Frontal cortex (tissue), 4 donors: Measurements from ENCODE around the gene MYBPC3. TPM values are rescaled to one million over a fixed set of nuclear protein-coding genes. Genes with fewer than 3 reads are reported as not detected.

Experiments used
- DNase-seq, 2 donors: peaks; one replicate each; pipeline ENCODE4 v3.0.0; 2012; ENCODE audit warnings: low spot score in 2 of 2
- FAIRE-seq: peaks from 2 replicates; lab custom pipeline; 2012; peaks lifted over from hg19 to GRCh38; lab: Jason Lieb, UNC
- total RNA-seq: library from RNA; depleted of rRNA; stranded (reverse); fragments of >200 nt; gene quantifications from one replicate; pipeline ENCODE4 v1.2.3, GENCODE V29; 2014
- donor health status: control.
- donor health status: control.
- donor health status: control.

MYBPC3 gene
- total RNA-seq, 1 donor from 2014 or later, result not detected

DNA sequence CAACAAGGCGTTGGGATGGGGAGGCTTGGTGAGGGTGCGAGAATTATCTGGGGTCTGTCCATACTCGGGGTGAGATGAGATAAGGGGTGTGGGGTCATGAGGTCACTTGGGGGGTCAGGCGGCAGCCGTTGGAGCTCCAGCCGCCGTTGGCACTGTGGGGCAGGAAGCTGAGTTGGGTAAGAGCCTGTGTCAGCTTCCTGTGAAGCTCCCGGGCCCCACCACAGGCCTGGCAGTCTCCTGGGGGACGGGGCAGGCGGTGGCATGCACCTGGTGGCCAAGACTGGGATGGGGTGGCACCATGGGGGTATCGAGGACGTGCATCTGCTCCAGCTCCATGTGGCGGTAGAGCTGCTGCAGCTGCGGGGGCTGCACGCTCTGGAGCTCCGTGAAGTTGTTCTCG lies 7.1 kb upstream of the MYBPC3 start:
- DNase-seq (no peak), FAIRE-seq (no peak)

DNA sequence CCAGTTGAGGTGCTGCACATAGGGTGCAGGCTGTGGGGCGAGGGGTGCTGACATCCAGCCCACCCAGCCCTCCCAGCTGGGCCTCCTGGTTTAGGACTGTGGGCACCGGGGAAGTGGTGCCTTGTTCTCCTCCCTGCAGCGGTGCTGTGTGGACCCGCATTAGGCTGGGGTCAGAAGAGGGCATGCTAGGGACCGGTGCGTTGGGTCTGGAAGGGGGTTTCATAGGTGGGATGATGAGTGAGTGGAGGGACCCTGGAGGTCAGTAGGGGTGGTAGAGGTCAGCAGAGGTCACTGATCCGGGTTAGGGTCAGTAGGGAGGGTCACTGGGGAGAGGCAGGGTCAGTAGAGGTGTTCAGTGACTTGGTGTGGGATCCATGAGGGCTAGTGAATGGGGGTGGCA lies 6.7 kb upstream of the MYBPC3 start:
- FAIRE-seq (no peak), DNase-seq (no peak)

DNA sequence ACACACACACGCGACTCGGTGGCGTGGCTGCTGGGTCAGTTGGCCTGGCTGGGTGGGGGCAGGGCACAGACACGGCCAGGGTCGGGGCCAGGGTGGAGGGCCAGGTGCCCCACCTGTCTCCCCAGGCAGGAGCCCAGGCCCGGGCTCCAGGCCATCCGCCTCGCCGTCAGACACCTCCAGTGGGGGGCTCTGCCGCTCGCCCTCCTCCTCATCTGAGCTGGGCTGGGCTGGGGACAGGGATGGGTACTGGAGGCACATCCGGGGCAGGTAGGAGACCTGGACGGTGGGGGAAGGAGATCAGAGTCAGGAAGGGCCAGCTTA lies 6.2 kb upstream of the MYBPC3 start:
- no peak for FAIRE-seq
- no peak for DNase-seq

DNA sequence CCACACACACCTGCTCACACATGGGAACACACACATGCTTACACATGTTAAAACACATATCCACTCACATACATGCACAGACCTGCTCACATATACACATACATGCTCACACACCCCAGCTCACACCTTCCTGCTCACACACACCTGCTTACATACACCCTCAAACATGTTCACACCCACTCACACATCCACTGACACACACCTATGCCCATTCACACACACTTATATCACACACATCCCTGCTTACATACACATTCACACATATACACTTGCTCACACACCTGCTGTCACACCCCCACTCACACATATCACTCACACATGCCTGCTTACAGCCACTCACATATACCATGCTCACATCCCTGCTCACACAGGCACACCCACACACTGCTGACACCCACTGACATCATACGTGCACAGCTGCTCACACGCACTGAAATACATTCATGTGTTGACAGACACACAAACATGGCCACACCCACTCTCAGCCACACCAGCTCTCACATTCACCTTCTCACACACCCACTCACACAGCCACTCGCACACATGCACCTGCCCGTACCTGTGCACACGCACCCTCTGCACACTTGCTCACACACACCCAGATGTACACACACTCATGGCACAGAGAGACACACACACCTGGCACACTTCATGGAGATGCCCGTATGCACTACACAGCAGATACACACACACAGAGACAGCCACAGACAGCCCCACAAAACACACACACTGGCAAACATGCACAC lies 5.7 kb upstream of the MYBPC3 start:
- DNase-seq, result no peak
- FAIRE-seq, result no peak

DNA sequence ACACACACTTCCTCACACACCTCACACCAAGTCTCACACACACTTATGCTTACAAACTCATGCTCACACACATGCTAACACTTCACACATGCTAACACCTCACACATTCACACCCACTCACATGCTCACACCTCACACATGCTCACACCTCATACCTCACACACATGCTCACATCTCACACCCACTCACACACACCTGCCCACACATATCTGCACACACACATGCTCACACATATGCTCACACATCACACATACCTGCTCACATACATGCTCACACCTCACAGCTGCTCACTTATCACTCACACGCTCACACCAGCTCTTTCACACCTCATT lies 4.5 kb upstream of the MYBPC3 start:
- no peak for DNase-seq
- FAIRE-seq, result no peak

DNA sequence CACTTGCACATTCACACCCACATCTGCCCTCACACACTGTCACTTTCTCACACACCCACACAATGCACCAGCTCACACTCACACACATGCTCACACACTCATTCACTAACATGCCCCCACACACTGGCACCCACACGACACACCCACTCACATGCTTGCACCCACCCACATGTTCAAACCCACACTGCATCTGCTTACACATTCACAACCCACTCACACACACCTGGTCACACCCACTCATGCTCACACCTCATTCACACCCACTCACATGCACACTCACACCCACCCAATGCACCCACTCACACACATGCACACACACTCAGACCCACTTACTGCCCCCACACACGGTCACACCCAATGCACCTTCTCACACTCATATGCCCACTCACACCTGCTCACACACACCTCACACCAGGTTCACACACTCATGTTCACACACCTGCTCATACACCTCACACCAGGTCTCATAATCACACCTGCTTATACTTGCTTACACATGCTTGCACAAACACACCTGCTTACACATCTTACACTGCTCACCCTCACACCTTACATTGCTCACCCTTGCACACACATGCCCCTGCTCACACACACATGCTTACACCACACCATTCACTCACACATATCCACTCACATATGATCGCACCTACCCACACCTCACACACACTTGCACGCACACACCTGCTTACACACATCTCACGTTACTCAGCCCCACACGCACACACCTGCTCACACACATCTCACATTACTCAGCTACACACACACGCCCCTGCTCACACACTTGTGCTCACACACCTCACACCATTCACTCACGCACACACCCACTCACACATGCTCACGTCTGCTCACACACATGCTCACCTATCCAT lies 3.9 kb upstream of the MYBPC3 start:
- DNase-seq, result no peak
- no peak for FAIRE-seq

DNA sequence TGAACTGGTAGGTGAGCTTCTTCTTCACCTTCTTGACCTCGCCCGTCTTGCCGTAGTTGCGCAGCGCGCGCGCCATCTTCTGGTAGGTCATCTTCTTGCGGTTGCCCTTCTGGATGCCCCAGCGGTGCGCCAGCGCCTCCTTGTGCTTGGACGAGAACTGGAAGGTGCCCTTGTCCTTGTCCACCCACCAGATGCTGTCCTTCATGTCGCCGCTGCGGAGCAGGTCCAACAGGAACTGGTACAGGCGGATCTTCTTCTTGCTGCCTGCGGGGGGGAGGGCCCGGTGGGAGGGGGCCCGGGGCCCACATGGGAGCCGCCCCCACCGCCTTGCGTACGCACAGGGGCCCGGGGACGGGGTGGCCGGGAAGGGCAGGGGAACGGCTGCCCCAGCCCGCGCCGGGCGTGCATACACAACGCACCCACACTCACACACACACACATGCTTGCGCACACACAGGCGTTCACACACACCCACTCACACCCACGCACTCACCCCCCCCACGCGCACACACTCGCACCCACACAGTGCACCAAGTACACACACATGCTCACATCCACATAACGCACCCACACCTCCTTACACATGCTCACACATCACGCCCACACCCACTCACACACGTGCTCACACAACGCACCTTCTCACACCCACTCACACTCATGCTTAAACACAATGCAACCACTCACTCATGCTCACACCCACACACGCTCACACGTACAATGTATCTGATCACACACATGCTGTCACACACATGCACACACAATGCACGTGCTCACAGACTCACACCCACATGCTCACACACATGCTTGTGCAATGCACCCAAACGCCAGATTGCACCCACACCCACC lies 3.0 kb upstream of the MYBPC3 start:
- DNase-seq (peak; percentile 86 to 89), FAIRE-seq (no peak)

DNA sequence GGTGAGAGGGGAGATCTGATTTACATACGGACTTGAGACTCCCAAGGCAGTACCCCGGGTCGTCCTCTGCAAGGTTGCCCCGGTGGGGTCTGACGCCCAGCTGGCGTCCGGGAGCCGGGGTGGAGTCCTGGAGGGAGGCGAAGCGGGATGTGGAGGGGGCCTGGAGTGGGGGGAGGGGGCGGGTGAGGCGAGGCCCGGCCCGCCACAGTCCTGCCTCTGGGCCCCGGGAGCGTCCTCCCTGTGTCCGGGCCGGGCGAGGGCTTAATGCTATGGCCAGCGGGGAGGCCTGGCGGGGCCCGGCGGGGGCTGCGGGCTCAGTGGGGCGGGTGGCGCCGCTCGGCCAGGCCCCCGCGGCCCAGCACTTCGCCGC lies 2.4 kb upstream of the MYBPC3 start:
- DNase-seq (peak in 1 of 2 donors; percentile 53), FAIRE-seq (no peak)

DNA sequence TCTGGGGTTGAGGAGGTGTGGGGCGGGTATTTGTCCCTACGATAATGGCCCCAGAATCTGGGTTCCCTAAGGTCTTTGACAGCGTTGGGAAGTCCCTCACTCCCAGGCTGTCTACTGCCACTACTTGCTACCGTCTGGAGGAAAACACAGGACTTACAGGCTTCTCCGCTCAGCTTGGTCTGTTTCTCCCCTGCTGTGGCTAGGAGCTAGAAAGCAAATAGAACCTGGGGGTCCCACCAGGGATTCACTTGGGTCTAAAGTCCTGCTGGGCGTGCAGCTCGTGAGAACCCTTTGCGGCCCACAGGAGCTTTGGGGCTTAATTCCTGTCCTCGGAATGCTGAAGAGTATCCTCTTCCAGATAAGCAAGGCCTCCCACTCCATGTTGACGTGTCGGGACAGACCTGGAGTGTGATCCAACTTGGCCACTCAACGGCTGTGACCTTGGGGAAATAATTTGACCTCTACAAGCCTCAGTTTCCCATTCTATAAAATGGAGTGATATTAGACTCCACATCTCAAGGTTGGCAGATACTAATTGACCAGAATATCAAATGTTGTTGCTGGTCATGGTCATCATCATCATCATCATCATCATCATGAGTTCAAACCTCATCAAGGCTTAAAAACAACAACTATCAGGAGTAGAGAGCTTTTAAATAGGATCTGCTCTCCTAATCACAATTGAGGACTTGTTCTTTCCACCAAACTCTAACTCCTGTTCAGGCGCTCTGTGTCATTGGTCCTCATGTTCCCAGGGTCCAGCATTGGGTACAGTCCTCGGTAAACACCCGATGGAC lies 1.7 kb upstream of the MYBPC3 start:
- FAIRE-seq (no peak), DNase-seq (no peak)

DNA sequence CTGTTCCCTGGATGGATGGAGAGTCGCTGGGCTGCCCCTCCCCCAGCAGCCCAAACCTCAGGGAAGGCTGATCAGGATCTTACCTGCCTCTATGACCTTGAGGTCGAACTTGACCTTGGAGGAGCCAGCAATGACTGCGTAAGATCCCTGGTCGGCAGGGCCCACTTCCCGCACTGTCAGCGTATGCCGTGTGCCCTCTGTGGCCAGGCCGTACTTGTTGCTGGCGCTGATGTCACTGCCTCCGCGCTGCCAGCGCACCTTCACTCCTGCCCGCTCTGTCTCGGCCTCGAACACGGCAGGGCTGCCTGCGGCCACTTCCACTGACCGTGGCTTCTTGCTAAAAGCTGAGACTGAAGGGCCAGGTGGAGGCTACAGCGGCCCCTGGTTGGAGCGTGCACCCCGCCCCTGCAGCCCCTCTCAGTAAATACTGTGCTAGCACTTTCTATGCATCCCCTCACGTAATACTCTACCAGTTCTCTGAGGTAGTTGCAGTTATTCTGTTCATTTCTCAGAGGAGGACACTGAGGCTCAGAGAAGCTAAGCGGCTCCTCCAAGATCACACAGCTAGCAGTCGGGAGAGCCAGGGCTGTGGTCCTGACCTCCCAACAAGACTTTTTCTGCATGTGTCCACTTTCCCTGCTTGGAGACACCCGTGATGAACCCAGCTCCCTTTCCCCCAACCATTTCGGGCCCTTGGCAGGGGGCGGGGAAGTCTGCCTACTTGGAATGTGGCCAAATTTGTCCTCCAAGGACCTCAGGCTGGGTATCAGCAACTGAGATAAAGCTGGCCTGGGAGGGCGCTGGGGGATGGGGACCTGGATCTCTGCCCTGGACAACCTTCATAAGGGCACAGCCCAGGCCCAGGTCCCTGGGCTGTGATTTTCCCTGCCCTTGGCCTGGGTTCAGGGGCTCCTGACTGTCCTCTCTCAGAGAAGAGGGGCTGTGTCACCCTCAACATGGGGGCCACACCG lies 1.1 kb downstream of the MYBPC3 start:
- FAIRE-seq (no peak), DNase-seq (no peak)

DNA sequence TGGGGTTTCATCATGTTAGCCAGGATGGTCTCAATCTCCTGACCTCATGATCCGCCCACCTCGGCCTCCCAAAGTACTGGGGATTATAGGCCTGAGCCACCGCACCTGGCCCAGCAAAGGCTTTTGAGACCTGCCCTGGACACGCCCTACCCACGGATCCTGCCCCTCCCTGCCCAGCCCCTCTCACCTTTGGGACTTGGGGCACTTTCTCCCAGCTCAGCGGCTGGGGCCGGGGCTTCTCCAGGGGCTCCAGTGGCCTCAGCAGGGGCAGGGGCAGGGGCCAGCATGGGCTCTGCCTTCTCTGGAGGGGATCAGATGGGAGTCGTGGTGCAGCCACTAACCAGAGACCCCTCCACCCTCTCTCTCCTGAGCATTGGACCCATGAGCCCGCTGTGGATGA lies 2.2 kb downstream of the MYBPC3 start:
- FAIRE-seq, result no peak
- no peak for DNase-seq

DNA sequence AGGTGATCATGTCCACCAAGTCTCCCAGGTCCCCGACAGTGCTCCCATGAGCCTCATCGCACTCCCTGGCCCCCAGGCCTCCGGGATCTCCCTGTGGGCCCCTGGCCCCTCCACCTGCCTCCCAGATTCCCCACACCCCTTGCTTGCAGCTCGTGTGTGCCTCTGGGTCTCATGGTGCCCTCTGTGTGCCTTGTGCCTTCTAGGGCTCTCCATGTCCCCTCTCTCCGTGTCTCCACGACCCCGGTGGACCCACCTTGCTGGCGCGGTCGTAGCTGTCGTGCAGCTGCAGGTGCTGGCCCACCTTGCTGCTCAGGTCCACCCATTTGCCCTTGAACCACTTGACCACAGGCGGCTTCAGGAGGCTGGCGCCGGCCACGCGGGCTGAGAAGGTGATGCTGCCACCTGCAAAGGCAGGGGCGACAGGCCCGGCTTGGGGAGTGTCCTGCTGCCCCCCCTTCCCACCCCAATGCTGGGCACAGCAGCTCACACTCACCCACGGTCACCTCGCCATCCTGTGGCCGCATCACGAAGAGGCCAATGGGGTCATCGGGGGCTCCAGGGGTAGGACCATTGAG lies 2.9 kb downstream of the MYBPC3 start:
- DNase-seq, result no peak
- FAIRE-seq, result no peak

DNA sequence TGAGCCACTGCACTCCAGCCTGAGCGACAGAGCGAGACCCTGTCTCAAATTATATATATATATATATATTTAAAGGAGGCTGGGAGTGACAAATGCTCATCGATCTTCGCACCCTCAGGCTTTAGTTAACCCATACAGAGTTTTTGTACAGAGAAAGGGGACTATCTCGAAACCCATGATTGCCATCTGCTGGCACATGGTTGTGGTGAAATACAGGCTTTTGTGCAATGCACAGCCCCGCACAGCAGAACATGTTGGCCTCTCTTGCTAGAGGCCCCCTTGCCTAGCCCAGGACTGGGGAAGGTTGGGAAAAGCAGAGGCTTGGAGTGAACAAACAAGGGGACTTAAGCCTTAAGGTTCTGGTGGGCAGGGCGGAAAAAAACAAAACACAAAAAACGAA lies 3.6 kb downstream of the MYBPC3 start:
- DNase-seq, result peak in 1 of 2 donors; percentile 64

DNA sequence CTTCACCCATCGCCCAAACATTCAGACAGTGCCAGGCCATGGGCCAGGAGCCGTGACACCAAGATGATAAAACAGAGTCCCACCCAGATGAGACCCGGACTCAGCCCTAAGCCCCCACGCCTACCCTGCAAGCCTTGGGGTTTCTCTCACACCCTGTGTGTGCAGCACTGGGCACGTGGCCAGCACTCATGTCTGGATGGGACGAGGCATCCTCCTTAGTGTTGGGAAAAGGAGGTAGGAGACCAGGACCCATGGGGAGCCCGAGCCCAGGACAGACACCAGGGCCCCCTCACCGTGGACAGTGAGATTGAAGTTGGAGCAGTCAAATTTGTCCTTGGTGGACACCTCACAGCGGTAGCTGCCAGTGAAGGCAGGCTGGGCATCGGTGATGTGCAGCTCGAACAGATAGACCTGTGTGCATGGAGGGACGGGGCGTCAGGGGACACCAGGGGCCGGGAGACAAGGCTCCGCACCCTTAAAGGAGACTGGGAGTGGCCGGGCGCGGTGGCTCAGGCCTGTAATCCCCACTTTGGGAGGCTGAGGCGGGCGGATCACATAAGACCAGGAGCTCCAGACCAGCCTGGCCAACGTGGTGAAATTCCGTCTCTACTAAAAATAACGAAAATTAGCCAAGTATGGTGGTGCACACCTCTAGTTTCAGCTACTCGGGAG lies 4.2 kb downstream of the MYBPC3 start:
- no peak for FAIRE-seq

More for the DNA sequence above, 3.6 kb downstream of the MYBPC3 start:
- no peak for FAIRE-seq

DNA sequence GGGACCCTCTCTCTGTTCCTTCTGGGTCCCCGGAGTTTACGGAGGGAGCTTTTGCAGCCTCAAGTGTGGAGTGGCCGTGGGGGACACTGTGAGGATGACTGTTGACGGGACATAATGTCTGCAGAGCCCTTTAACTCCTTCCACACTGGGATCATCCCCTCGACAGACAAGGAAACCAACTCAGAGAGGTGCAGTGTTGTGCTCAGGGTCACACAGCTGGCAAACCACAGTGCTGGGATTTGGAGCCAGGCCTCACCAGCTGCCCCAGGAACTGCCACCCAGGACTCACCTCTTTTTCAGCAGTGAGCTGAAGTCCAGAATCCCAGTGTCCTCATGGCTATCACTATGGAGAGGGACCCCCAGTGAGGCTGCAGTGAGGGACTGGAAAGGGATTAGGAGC lies 5.4 kb downstream of the MYBPC3 start:
- no peak for FAIRE-seq
- no peak for DNase-seq

More for the DNA sequence above, 4.2 kb downstream of the MYBPC3 start:
- no peak for DNase-seq

DNA sequence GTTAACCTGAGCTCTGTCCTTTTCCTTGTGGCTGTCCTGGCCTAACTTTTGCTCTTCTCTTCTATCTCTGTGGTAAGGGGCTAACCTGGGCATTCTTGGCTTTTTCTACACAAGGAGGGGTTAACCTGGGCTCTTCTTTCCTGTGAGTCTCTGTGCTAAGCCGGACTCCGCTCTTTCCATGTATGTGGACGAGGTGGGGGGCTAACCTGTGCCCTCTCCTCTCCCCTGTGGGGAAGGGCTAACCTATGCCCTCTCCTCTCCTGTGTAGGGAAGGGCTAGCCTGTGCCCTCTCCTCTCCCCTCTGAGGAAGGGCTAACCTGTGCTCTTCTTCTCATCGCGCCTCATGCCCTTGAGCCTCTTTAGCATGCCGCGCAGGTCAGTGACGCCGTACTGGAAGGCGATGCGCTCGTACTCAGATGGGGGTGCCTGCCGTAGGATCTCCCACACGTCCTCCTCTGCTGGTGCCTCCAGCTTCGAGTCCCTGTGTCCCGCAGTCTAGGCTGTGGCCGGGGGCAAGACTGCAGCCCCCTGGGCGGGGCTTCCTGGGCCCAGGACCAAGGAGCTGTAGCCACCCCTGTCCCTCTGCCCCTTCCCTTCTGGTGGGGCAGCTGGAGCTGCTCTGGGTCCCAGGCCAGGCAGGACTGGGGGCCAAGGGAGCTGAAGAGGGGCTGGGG lies 6.5 kb downstream of the MYBPC3 start:
- FAIRE-seq, result no peak

DNA sequence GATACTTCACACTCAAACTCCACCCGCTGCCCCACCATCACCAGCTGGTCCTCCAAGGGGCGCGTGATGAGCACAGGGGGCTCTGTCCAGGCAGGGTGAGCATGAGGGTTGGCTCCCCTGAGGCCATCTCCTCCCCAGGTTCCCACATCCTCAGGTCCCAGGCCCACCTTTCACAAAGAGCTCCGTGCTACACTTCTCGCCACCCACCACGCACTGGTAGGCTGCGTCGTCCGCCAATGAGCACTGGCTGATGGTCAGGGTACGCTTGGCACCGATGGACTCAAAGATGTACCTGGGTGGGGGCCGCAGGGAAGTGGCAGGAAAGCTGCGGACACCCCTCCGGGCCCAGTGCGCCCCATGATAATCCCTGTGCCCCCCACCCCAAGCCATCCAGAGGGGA lies 9.6 kb downstream of the MYBPC3 start:
- no peak for DNase-seq

More for the DNA sequence above, 6.5 kb downstream of the MYBPC3 start:
- no peak for DNase-seq

More for the DNA sequence above, 9.6 kb downstream of the MYBPC3 start:
- FAIRE-seq, result no peak
